Fibroblast of skin of abdomen (primary cell): ENCODE data around the gene CRYBG2.
"Not testable (repeated sequence)": the region's sequence is repeated elsewhere in the genome, so short reads cannot be mapped to it uniquely, and the experiment has no call there.

Experiments
- DNase-seq: peaks from one replicate; pipeline ENCODE4 v3.0.0-alpha.2; 2013

Gene CRYBG2

GRCh38 chr1:26349188-26349876 lies 4.6 kb downstream of the CRYBG2 start:
- DNase-seq, result peak; percentile 40

- DNase-seq, result no peak
Measured at GRCh38 chr1:26346274-26347033, 7.5 kb downstream of the CRYBG2 start.

- DNase-seq, result no peak
Measured at GRCh38 chr1:26345718-26346117, 8.2 kb downstream of the CRYBG2 start.

GRCh38 chr1:26344147-26344920 lies 9.6 kb downstream of the CRYBG2 start:
- no peak for DNase-seq

- no peak for DNase-seq
Measured at GRCh38 chr1:26340047-26340481, 13.9 kb downstream of the CRYBG2 start.

GRCh38 chr1:26338670-26339069 lies 15.3 kb downstream of the CRYBG2 start:
- no peak for DNase-seq

GRCh38 chr1:26337625-26338024 lies 16.3 kb downstream of the CRYBG2 start:
- DNase-seq, result no peak

GRCh38 chr1:26337206-26337535 lies 16.8 kb downstream of the CRYBG2 start:
- DNase-seq, result no peak

- no peak for DNase-seq
Measured at GRCh38 chr1:26336477-26337205, 17.3 kb downstream of the CRYBG2 start.

- DNase-seq, result no peak
Measured at GRCh38 chr1:26335774-26336476, 18.0 kb downstream of the CRYBG2 start.

- DNase-seq, result not testable (repeated sequence)
Measured at GRCh38 chr1:26333312-26333711, 20.6 kb downstream of the CRYBG2 start.

- no peak for DNase-seq
Measured at GRCh38 chr1:26330276-26330675, 23.7 kb downstream of the CRYBG2 start.

GRCh38 chr1:26329380-26329779 lies 24.6 kb downstream of the CRYBG2 start:
- not testable (repeated sequence) for DNase-seq

GRCh38 chr1:26328597-26328996 lies 25.3 kb downstream of the CRYBG2 start:
- no peak for DNase-seq

- DNase-seq, result no peak
Measured at GRCh38 chr1:26327956-26328362, 26.0 kb downstream of the CRYBG2 start.

GRCh38 chr1:26324550-26324949 lies 29.4 kb downstream of the CRYBG2 start:
- no peak for DNase-seq

- DNase-seq, result no peak
Measured at GRCh38 chr1:26323382-26323781, 30.5 kb downstream of the CRYBG2 start.

- DNase-seq, result no peak
Measured at GRCh38 chr1:26322042-26322331, 31.9 kb downstream of the CRYBG2 start.

GRCh38 chr1:26321315-26322041 lies 32.5 kb downstream of the CRYBG2 start:
- DNase-seq, result peak; percentile 78

- no peak for DNase-seq
Measured at GRCh38 chr1:26320896-26321295, 33.0 kb downstream of the CRYBG2 start.

- no peak for DNase-seq
Measured at GRCh38 chr1:26318338-26319064, 35.4 kb downstream of the CRYBG2 start.
